ENCODE data around the gene MYO5C.
A peak's percentile ranks its signal among the peaks of the same experiment; 100 is the strongest.

Gene MYO5C

GRCh38 chr15:52281085-52282035 lies 14.2 kb downstream of the MYO5C start:
- DNase-seq: no peak

DNA sequence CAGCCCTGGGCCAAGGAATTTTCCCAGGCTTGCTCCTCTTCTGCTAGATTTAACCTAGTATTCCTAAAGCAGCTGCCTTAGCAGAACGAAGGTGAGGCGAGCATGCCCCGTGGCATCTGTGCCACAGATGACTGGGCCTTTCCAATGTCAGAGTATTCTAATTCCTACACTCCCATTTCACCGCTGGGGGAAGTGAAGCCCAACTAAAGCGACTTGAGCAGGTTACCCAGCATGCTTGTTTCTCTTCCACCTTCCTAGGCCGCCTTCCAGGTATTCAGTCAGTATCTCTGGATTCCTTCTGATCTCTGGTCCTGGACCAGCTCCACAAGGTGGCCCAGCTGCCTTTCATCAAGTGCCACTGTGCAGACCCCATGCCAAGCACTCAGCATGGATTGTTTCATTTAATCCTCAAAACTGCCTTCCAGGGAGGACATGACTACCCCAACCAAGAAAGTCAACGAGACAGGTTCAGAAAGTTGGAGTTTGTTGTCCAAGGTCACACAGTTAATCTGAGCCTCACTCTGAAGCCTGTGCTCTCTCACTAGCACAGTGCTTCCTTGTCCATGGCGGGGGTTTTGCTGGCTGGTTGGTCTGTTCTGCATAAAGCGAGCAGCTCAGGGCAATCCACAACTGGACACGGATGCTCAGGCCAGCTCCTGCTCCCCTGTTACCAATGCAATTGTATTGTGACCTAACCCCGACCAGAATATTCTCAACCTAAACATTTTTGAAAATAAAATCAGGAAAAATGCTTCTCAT lies 15.1 kb downstream of the MYO5C start:
- no peak for DNase-seq

DNA sequence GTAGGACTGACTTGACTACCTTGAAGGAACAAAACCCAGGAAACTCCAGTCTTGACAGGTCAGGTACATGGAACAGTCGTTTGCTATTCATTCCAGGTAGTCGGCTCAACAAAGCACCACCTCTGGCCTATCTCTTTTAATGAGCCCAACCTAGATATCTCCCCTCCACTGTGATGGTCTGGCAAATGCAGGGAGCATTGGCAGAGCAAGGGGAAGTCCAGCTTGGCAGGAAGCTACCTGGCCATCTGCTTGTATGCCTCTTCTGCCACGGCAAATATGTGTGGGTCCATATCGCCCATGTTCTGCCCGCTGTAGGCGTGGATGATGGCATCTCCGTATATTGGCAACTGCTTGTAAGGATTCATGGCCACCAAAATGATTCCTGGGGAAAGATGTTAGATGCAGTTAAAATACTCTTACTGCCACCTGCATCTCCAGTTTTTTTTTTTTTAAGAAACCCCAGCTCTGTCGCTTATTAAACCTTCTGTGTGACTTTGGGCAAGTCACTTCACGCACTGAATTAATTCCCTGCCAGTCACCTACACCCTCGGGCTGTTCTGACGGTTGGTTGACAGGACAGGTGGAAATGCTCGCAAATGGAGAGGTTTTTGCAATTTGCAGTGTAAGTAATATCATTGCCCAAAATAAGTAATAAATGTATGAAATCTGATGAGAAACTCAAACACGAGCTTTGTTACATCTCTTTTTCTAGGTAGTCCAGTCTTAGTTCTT lies 16.8 kb downstream of the MYO5C start:
- DNase-seq: no peak

DNA sequence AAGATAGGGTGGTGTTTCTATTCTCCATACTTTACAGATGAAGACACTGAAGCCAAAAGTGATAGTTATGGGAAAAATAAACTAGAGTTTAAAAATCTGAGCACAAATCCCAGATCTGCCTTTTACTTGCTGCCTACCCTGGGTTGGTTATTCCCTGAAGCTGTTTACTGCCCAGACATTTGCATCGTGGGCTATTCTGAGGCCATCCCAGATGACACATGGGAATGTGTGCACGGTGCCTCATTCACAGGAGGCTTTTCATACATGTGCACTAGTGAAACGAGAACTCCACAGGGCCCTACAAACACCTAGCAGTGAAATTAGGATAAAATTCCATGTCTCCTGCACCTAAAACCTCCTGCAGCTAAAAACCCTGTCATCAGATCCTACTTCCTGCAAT lies 17.5 kb downstream of the MYO5C start:
- no peak for DNase-seq

GRCh38 chr15:52277575-52277974 lies 18.0 kb downstream of the MYO5C start:
- no peak for DNase-seq

DNA sequence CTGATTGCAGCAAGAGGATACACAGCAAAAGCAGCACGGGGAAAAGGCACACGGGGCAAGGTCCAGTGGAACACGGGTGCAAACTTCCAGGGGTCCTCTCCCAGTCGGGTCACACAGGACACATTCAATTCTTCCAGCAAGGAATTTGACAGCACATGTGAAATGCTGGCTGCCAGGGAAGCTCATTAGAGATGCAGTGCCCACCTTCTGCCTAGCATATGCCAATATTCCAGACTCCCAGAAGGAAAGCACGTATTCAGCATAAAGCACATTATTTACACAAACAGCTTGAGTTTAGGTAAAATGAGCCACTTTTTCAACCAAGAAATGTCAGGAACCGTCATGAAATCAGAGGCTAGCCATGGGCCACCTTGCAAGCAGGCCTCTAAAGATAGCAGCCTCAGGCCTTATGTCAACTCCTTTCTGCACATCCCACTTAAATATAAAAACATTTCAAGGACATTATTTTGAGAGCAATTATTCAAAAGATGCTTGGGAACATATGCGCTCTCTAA lies 19.3 kb downstream of the MYO5C start:
- DNase-seq: no peak

- DNase-seq: no peak
Observed at GRCh38 chr15:52263563-52264282, 31.9 kb downstream of the MYO5C start.

- no peak for DNase-seq
Observed at GRCh38 chr15:52262364-52262763, 33.2 kb downstream of the MYO5C start.

- DNase-seq: peak in 19 of 56 donors; percentile 5 to 49 (median 15)
Observed at GRCh38 chr15:52261498-52262242, 33.9 kb downstream of the MYO5C start.

DNA sequence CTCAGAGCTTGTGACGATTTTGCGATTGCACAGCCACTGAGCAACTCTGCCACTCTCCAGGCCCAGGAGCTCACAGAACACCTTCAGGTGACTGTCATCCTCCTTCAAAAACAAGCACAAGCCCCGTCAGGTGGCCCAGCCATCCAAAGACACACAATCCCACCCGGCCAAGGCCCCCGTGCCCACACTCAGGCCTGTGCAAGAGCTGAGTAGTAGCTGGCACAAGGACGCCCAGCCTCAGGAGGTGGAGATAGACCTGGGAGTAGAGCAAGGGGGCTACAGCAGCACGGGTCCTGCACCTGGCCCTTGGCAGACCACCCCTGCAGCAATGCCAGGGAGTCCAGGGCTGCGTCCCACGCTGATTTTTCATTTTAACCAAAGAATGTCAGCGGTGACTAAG lies 34.6 kb downstream of the MYO5C start:
- DNase-seq: no peak

- no peak for DNase-seq
Observed at GRCh38 chr15:52259503-52259902, 36.1 kb downstream of the MYO5C start.

DNA sequence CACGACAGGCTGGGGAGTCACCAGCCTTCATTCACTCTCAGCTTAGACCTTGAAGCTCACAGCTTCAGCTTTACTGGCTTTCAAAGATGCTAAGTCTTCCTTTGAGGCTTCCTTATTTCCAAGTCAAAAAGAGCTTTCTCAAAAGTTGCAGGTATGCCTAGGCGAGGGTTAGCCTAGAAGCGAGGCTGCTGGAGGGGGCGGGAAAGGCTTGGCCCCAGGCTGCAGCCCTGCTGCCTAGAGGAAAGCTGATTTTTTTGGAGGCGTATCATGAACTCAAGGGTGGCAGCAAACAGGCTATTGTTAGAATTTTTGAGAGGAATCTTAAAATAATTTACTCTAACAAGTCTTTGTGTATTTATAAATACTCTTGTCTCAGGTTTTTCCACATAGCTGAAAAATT lies 37.1 kb downstream of the MYO5C start:
- peak in 3 of 56 donors; percentile 4 to 19 (median 12) for DNase-seq

GRCh38 chr15:52257734-52258062 lies 37.9 kb downstream of the MYO5C start:
- DNase-seq: no peak

GRCh38 chr15:52256930-52257733 lies 38.5 kb downstream of the MYO5C start:
- DNase-seq: no peak

GRCh38 chr15:52256366-52256765 lies 39.2 kb downstream of the MYO5C start:
- peak in 49 of 56 donors; percentile 14 to 85 (median 57) for DNase-seq

DNA sequence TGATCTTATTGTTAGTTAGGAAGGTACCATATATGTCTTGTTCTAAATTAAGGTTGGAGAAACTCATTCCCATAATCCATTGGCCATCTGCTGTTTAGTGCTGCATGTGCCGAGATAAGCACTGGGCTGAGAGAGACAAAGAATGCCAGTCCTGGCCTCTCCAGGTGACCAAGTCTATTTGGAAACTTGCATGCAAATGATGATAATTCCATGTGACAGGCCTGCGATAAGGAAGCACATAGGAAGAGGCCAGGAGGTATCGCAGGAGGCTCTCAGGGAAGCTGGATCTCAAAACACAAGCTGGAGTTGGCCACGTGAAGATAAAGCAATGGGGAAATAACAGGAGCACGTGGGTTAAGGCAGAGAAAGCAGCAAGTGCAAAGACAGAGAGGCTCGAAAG lies 39.7 kb downstream of the MYO5C start:
- DNase-seq: peak in 1 of 56 donors; percentile 50

- no peak for DNase-seq
Observed at GRCh38 chr15:52255008-52255407, 40.6 kb downstream of the MYO5C start.

DNA sequence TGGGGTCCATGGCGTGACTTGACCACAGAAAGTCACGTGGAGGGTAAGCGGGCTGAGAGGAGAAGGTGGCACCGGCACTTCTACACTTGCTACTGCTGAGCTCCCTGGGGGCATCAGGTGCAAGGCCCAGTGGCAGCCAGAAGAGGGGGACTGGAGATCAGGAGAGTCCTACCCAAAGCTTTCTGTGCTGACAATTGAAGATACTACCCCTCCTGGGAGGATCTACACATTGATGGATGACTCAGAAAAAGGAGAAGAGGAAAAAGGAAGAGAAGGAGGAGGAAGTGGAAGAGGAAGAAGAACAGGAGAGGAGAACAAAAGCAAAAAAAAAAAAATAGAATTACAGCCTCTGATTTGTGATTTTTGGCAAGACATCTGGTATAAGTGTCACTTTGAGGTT lies 41.2 kb downstream of the MYO5C start:
- no peak for DNase-seq

DNA sequence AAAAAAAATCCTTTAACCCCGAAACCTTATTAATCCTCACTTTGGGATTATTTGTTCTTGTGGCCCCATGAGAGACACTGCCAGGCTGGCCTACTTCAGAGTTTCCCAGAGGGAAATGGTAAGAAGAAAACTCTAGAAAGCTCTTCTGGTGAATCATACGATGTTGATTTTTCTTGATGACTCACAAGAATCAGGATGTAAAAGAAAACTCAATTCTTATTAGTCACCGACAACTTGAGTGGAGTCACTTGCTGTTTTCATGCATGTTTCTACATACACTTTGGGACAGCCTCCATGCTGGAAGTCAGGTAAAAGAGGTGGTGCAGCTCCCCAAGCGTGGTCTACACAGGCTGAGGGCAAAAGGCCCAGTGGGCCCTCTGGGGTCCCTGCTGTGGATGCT lies 42.8 kb downstream of the MYO5C start:
- no peak for DNase-seq

Measured in nucleus accumbens (tissue), 56 donors.